HepG2 (cell line): ENCODE measurements around the gene FKBP1A. TPM values are rescaled to one million over a fixed set of nuclear protein-coding genes. Genes with fewer than 3 reads are reported as not detected.
"Not testable (repeated sequence)": the region's sequence is repeated elsewhere in the genome, so short reads cannot be mapped to it uniquely, and the experiment has no call there.

Experiments used
- ARID3A ChIP-seq: IDR thresholded peaks from 2 replicates; pipeline ENCODE4 v1.6.1; 2012; ENCODE audit warnings: low read depth, low read length, improper control_type of control experiment
- ELF3 ChIP-seq: IDR thresholded peaks from 2 replicates; pipeline ENCODE4 v1.6.1; 2016; ENCODE audit warnings: missing genetic modification reagents, missing compliant biosample characterization
- ESRRA ChIP-seq: sonication (generic); formaldehyde crosslinking; IDR thresholded peaks from 2 replicates; pipeline ENCODE4 v1.5.1; 2020; ENCODE audit warnings: mild to moderate bottlenecking, low read depth, missing genetic modification reagents
- FOSL2 ChIP-seq: sonication (generic); formaldehyde crosslinking; IDR thresholded peaks from 2 replicates; pipeline ENCODE4 v1.4.0; 2020; ENCODE audit warnings: missing genetic modification reagents
- FOXP4 ChIP-seq: sonication (generic); formaldehyde crosslinking; IDR thresholded peaks from 2 replicates; pipeline ENCODE4 v1.4.0; 2020; ENCODE audit warnings: missing genetic modification reagents
- GMEB1 ChIP-seq: sonication (generic); formaldehyde crosslinking; IDR thresholded peaks from 2 replicates; pipeline ENCODE4 v1.5.1; 2020; ENCODE audit warnings: missing genetic modification reagents, mild to moderate bottlenecking, borderline replicate concordance
- HNF4A ChIP-seq: sonication (generic); formaldehyde crosslinking; IDR thresholded peaks from 2 replicates; pipeline ENCODE4 v1.4.0; 2020; ENCODE audit warnings: missing genetic modification reagents
- HNF4G ChIP-seq, 2 experiments: sonication (generic) in 1 of 2; formaldehyde crosslinking in 1 of 2; IDR thresholded peaks; 2 replicates each; pipeline versions ENCODE4 v1.4.0 to v1.6.1; 2011 to 2020; ENCODE audit warnings: borderline replicate concordance in 2 of 2, low read depth in 2 of 2, mild to moderate bottlenecking in 2 of 2, low read length in 1 of 2, missing genetic modification reagents in 1 of 2, moderate library complexity in 1 of 2
- LCORL ChIP-seq, 2 experiments: fragments of 450-650 bp in 1 of 2; sonication (generic) in 1 of 2; formaldehyde crosslinking in 1 of 2; IDR thresholded peaks; 2 replicates each; pipeline versions ENCODE4 v1.5.0 to v1.6.1; 2017 to 2020; ENCODE audit warnings: antibody characterized with exemption in 1 of 2, missing genetic modification reagents in 1 of 2
- MED1 ChIP-seq: sonication (generic); formaldehyde crosslinking; IDR thresholded peaks from 2 replicates; pipeline ENCODE4 v1.4.0; 2020; ENCODE audit warnings: missing genetic modification reagents
- MEF2D ChIP-seq: sonication (generic); formaldehyde crosslinking; IDR thresholded peaks from 2 replicates; pipeline ENCODE4 v1.5.1; 2020; ENCODE audit warnings: mild to moderate bottlenecking, missing genetic modification reagents
- MIXL1 ChIP-seq: IDR thresholded peaks from 2 replicates; pipeline ENCODE4 v1.6.1; 2016
- NR2F6 ChIP-seq, 2 experiments: IDR thresholded peaks; 2 replicates each; pipeline ENCODE4 v1.6.1; 2016; ENCODE audit warnings: antibody characterized with exemption in 1 of 2, mild to moderate bottlenecking in 1 of 2
- PAXIP1 ChIP-seq: sonication (generic); formaldehyde crosslinking; conservative IDR thresholded peaks from 2 replicates; pipeline ENCODE4 v1.4.0; 2020; ENCODE audit warnings: mild to moderate bottlenecking, missing genetic modification reagents, moderate library complexity
- SOX6 ChIP-seq, 2 experiments: fragments of 450-650 bp in 1 of 2; sonication (generic) in 1 of 2; formaldehyde crosslinking in 1 of 2; IDR thresholded peaks; 2 replicates each; pipeline versions ENCODE4 v1.4.0 to v1.6.1; 2017 to 2020; ENCODE audit warnings: antibody characterized with exemption in 1 of 2, mild to moderate bottlenecking in 1 of 2, missing genetic modification reagents in 1 of 2
- ZBTB39 ChIP-seq: sonication (generic); formaldehyde crosslinking; IDR thresholded peaks from 2 replicates; pipeline ENCODE4 v1.5.0; 2020; ENCODE audit warnings: missing genetic modification reagents
- polyA plus RNA-seq, 8 experiments: library from polyadenylated mRNA; depleted of rRNA in 3 of 8; stranded (reverse) in 7 of 8; unstranded in 1 of 8; fragments of >200 nt; fragmentation: Illumina TruSeq in 4 of 8; extraction: Trizol in 4 of 8; gene quantifications; 2 replicates each; pipeline versions ENCODE4 v1.2.1 to v1.2.3, GENCODE V29; 2011 to 2016; ENCODE audit warnings: low read depth in 4 of 8, missing spikeins in 1 of 8, mixed read lengths in 1 of 8; ENCODE audit not compliant: insufficient read depth in 1 of 8
- total RNA-seq, 5 experiments: library from RNA; depleted of rRNA; stranded (reverse); fragments of >200 nt; fragmentation: Illumina TruSeq; extraction: Trizol; gene quantifications; 2 replicates each; pipeline ENCODE4 v1.2.3, GENCODE V29; 2016; ENCODE audit warnings: low read depth in 1 of 5

FKBP1A gene
- total and polyA plus RNA-seq, 2 of the 13 experiments (the other 11 are each of a cell fraction or from before 2014, with no cell fraction given), result 119 to 468 TPM

- TF ChIP-seq PAXIP1 (CRISPR knock-in tag) (peak; percentile 66), HNF4G (IDR thresholded peaks at IDR 0.05; ENCODE audit: borderline replicate concordance, low read depth, low read length) (peak; percentile 12; the same call in 1 of the 2 replicates), HNF4A (CRISPR knock-in tag) (peak; percentile 57), ELF3 (CRISPR knock-in tag) (peak; percentile 46; the same call in 1 of the 2 replicates), FOXP4 (CRISPR knock-in tag) (peak; percentile 57), MIXL1 (peak; percentile 61), ZBTB39 (CRISPR knock-in tag) (0 out of 2 replicates have a peak, but pooled peaks have one; percentile 27), ARID3A (peak; percentile 65), MEF2D (CRISPR knock-in tag) (peak; percentile 98), LCORL (CRISPR knock-in tag; IDR thresholded peaks at IDR 0.05) (peak; percentile 51; the same call in 1 of the 2 replicates), NR2F6 (IDR thresholded peaks at IDR 0.05) (peak; percentile 62; the same call in 1 of the 2 replicates), NR2F6 (CRISPR knock-in tag; IDR thresholded peaks at IDR 0.05) (peak; percentile 74), FOSL2 (CRISPR knock-in tag) (peak; percentile 58), MED1 (CRISPR knock-in tag) (peak; percentile 41; the same call in 1 of the 2 replicates), SOX6 (CRISPR knock-in tag; IDR thresholded peaks at IDR 0.05) (peak; percentile 71), GMEB1 (CRISPR knock-in tag) (peak; percentile 27; the same call in 1 of the 2 replicates), ESRRA (0 out of 2 replicates have a peak, but pooled peaks have one; percentile 65)
- not testable (repeated sequence) for TF ChIP-seq HNF4G (CRISPR knock-in tag; IDR thresholded peaks at IDR 0.05; ENCODE audit: borderline replicate concordance, low read depth); LCORL (IDR thresholded peaks at IDR 0.05); SOX6 (IDR thresholded peaks at IDR 0.05)
Measured at GRCh38 chr20:1399678-1400366, 7.0 kb upstream of the FKBP1A start (continued).
